Measurements from ENCODE around the gene PSMG3. TPM values are rescaled to one million over a fixed set of nuclear protein-coding genes. Genes with fewer than 3 reads are reported as not detected.

PSMG3 gene
- total and polyA plus RNA-seq, 2 of the 8 experiments (the other 6 are each of a cell fraction or from before 2014, with no cell fraction given): 30.2 to 62.0 TPM

GRCh38 chr7:1550005-1550845, 19.6 kb downstream of the PSMG3 start:
- no peak overlapping the region for H2BK120ac ChIP-seq (replicated peaks; ENCODE audit: low read depth, low read length)
- no peaks in the 10 kb centered on the region for H3K79me2 ChIP-seq (ENCODE audit: control insufficient read depth in 1 of 2, insufficient read depth in 2 of 2, low read length in 2 of 2)
- no peaks in the 10 kb centered on the region for H3K9me3 ChIP-seq (ENCODE audit: insufficient read depth in 2 of 2, low read depth in 1 of 2, low read length in 1 of 2)
- H3K4me3 ChIP-seq (ENCODE audit: extremely low read depth in 1 of 4, insufficient read depth in 2 of 4, low read depth in 3 of 4, low read length in 4 of 4): no peak overlapping the region
- H4K20me1 ChIP-seq (replicated peaks in 1 of 2; ENCODE audit: control insufficient read depth in 1 of 2, insufficient read depth in 2 of 2, low read length in 2 of 2): peaks cover 0 to 3% of the 10 kb centered on the region in 2 experiments
- no peak overlapping the region for H3K14ac ChIP-seq (ENCODE audit: insufficient read length)
- no peak overlapping the region for H3K9ac ChIP-seq (replicated peaks in 1 of 4; ENCODE audit: extremely low read depth in 1 of 4, low read depth in 3 of 4, low read length in 3 of 4)
- CTCF ChIA-PET (ENCODE audit: partially characterized antibody): interaction anchor here (1.5 to 1.6 kb wide), 2 partner anchors 8 to 15 kb away, joined by 4 to 7 read pairs; no protein-coding TSS in a partner anchor
- H2AFZ ChIP-seq (ENCODE audit: low read length): no peak overlapping the region
- FAIRE-seq: no peak
- no peak overlapping the region for H3K4me2 ChIP-seq (ENCODE audit: insufficient read depth in 1 of 2, low read depth in 2 of 2, low read length in 2 of 2)
- no peaks in the 10 kb centered on the region for H3K27me3 ChIP-seq (replicated peaks in 1 of 4; ENCODE audit: control insufficient read depth in 3 of 4, extremely low read depth in 1 of 4, insufficient read depth in 3 of 4, low read length in 3 of 4)
- 95% methylated on average over 22 of the region's 42 CpGs; no CpG with 5 or more reads in 1 of the 2 experiments for WGBS, 2 experiments (ENCODE audit: extremely low coverage in 1 of 2, insufficient coverage in 1 of 2, insufficient read length in 1 of 2, insufficient replicate concordance in 2 of 2, low coverage in 1 of 2, low lambda C conversion rate in 2 of 2, missing lambda C conversion rate in 1 of 2)
- no peak overlapping the region for H2AK5ac ChIP-seq (ENCODE audit: low read depth, low read length)
- no peak overlapping the region for H3K4ac ChIP-seq (replicated peaks; ENCODE audit: insufficient read length, low read depth, low read length)
- H3K23me2 ChIP-seq (ENCODE audit: low read depth, low read length): no peaks in the 10 kb centered on the region
- TF ChIP-seq RXRA (IDR thresholded peaks at IDR 0.05; ENCODE audit: insufficient read depth, low read depth, low read length): no peak
- TF ChIP-seq YY1 (IDR thresholded peaks at IDR 0.05; ENCODE audit: low read depth, low read length): no peak
- TF ChIP-seq, protein P1, sequence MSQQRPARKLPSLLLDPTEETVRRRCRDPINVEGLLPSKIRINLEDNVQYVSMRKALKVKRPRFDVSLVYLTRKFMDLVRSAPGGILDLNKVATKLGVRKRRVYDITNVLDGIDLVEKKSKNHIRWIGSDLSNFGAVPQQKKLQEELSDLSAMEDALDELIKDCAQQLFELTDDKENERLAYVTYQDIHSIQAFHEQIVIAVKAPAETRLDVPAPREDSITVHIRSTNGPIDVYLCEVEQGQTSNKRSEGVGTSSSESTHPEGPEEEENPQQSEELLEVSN (IDR thresholded peaks at IDR 0.05): no peak
- H2BK5ac ChIP-seq (ENCODE audit: low read depth, low read length): peak overlapping the region; percentile 82; the same call in 1 of the 2 replicates
- peaks cover 0 to 2% (median under 1%) of the 10 kb centered on the region in 4 experiments; a peak in 5 of 7 replicates for H3K4me1 ChIP-seq (replicated peaks in 1 of 4; ENCODE audit: control insufficient read depth in 3 of 4, insufficient read depth in 4 of 4, low read length in 3 of 4)
- H3K36me3 ChIP-seq (ENCODE audit: control insufficient read depth in 2 of 4, insufficient read depth in 4 of 4, low read length in 3 of 4): no peaks in the 10 kb centered on the region
- H4K5ac ChIP-seq (ENCODE audit: insufficient read length, low read depth, low read length): peak overlapping the region; percentile 33
- H3K56ac ChIP-seq (replicated peaks; ENCODE audit: insufficient read length, low read depth, low read length): no peak overlapping the region
- no peak overlapping the region for H2BK20ac ChIP-seq (ENCODE audit: low read length)
- peak overlapping the region; percentile 85; the same call in 1 of the 2 replicates for H4K8ac ChIP-seq (ENCODE audit: extremely low read depth, insufficient read depth, low read length)
- H2BK15ac ChIP-seq (ENCODE audit: low read length): peak overlapping the region; percentile 61; the same call in 1 of the 2 replicates
- no peak overlapping the region for H3K23ac ChIP-seq (ENCODE audit: insufficient read length)
- no peak for DNase-seq (ENCODE audit: low read depth in 1 of 2, low spot score in 2 of 2)
- no peaks in the 10 kb centered on the region for H3K79me1 ChIP-seq (ENCODE audit: low read depth, low read length)
- no peak overlapping the region for H3K27ac ChIP-seq (ENCODE audit: low read depth, low read length)
- no peak overlapping the region for H4K91ac ChIP-seq (replicated peaks; ENCODE audit: insufficient read length, low read length)
- H2BK12ac ChIP-seq (ENCODE audit: low read depth, low read length): 0 out of 2 replicates have a peak overlapping the region, but pooled peaks have one; percentile 71
- H3K18ac ChIP-seq (ENCODE audit: extremely low read depth, low read length): no peak overlapping the region; the same call in 1 of the 2 replicates
- POLR2A ChIA-PET (ENCODE audit: partially characterized antibody): no interaction called here
